22Rv1 (cell line): ENCODE measurements around the gene CCDC122.

Experiments used
- H3K27ac ChIP-seq: fragments of 450-650 bp; 2 replicates; pipeline ENCODE4 v1.5.1; 2017
- CTCF ChIP-seq: fragments of 450-650 bp; IDR thresholded peaks from 2 replicates; pipeline ENCODE4 v1.5.1; 2017; ENCODE audit warnings: mild to moderate bottlenecking
- ZFX ChIP-seq: fragments of 450-650 bp; IDR thresholded peaks from 2 replicates; pipeline ENCODE4 v1.6.1; 2017; ENCODE audit warnings: antibody characterized with exemption, borderline replicate concordance

Gene CCDC122

DNA sequence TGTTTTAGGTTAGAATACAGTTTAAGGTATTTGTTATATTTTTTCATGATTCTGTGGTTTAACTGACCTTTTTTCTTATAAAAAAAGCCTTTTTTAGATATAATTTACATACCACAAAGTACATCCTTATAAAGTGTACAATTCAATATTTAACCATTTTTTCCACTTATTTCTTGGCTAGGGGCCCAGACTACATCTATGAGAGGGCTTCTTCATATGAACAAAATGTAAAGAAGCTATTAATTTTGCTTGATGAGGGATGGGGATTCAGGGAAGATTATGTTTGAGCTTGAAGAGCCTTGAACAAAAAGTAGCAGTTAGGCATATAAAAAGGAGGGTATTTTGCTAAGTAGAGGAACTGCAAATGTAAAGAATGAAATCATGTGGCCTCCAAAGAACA, 2.2 kb downstream of the CCDC122 start:
- no peak overlapping the region for H3K27ac ChIP-seq
- TF ChIP-seq ZFX: no peak
- TF ChIP-seq CTCF: no peak

DNA sequence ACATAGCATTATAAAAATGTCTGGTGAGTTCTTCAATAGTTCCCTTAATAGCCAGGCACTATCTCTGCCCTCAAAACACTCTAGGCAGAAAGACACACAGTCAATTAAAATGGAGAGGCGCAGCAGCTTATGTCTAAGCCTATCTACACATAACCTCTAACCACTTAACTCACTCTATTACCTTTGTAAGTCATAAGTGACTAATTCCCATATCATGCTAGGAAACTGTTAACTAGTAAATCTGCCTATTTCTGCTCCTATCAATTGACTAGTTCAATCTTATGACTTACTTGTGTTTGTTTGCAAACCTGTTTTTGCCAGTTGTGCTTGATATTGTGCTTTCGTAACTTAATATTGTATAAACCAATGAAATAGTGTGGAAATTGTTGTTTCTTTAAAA, 3.2 kb downstream of the CCDC122 start:
- no peak for TF ChIP-seq ZFX
- TF ChIP-seq CTCF: no peak
- no peak overlapping the region for H3K27ac ChIP-seq

DNA sequence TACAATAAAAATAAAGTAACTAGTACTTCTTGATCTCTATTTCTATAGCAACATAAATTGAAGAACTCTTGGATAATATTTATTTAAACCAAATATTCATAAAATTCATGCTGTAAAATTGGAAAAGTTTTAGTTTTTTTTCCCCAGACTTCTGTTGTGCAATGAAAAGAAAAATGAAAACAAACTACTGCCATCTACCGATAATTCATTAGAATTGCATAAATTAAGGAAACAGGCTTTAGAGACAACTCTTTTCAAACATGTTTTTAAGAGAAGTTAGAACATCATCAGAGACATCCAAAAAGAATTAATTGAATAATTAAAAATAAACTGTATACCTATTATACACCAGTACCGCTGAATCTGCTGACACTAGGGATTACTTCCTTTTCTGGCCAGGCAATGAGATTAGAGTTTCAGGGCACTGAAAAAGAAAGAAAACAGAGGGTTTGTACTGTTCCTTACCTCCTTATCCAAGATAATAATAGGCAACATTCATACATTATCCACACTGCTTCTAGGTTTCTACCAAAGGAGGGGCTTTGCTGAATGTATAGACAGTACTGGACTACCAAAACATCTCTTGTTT, 4.9 kb downstream of the CCDC122 start:
- H3K27ac ChIP-seq: no peak overlapping the region
- TF ChIP-seq CTCF (peak; percentile 77), ZFX (no peak)

DNA sequence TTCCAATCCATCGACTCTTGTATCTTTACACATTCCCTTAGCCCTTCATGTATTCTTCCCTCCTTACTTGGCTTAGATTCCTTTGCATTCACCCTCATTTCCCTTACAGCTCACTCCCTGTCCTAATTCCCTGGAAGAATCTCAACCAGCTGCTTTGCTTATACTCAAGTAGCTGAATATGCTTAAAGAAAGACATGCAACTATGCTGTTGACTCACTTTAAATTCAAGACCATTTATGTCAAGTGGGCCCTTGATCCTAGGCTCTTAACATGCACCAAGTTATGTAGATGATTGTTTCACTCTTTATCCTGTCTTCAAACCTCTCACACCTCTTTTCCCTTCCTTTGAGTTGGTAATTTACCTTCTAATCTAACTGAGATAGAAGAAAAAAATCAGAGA, 7.4 kb downstream of the CCDC122 start:
- H3K27ac ChIP-seq: no peak overlapping the region
- TF ChIP-seq ZFX (no peak), CTCF (no peak)

- TF ChIP-seq CTCF (no peak), ZFX (no peak)
- H3K27ac ChIP-seq: no peak overlapping the region
Measured at GRCh38 chr13:43865892-43866291, 13.6 kb downstream of the CCDC122 start.

- H3K27ac ChIP-seq: no peak overlapping the region
- TF ChIP-seq ZFX (no peak), CTCF (no peak)
Measured at GRCh38 chr13:43864921-43865320, 14.6 kb downstream of the CCDC122 start.

GRCh38 chr13:43861863-43862262, 17.7 kb downstream of the CCDC122 start:
- TF ChIP-seq CTCF (no peak), ZFX (no peak)
- H3K27ac ChIP-seq: no peak overlapping the region
